ENCODE data around the gene PACSIN3. TPM values are rescaled to one million over a fixed set of nuclear protein-coding genes. Genes with fewer than 3 reads are reported as not detected.

PACSIN3 gene
- total RNA-seq, 8 experiments from 2014 or later = 1.2 to 89.4 (median 9.9) TPM

GRCh38 chr11:47136921-47137320 lies 49.3 kb downstream of the PACSIN3 start:
- Histone ChIP-seq H3K27ac (no peak overlapping the region), H3K4me1 (replicated peaks in 1 of 2) (no peaks in the 10 kb centered on the region), H3K4me3 (no peak overlapping the region)
- WGBS, 10 experiments = 20 to 100% (median 89%) methylated on average over 1 to 3 of the region's 3 CpGs; no CpG with 5 or more reads in 3 of the 10 experiments
- in situ Hi-C loops (cut with MboI; ENCODE audit: low pct_unique_long_range_greater_than_20kb in 2 of 9, low sequenced_read_pairs in 9 of 9, unreplicated experiment in 9 of 9) = loop anchor here in 1 of 9 experiments (25.0 kb wide), 1 partner anchor 100 kb away; no protein-coding TSS in a partner anchor
- ATAC-seq (replicated peaks in 6 of 8) = no peak

GRCh38 chr11:47136327-47136726 lies 49.9 kb downstream of the PACSIN3 start:
- no peak overlapping the region for H3K4me3 ChIP-seq
- no peaks in the 10 kb centered on the region for H3K4me1 ChIP-seq (replicated peaks in 1 of 2)
- no peak for ATAC-seq (replicated peaks in 6 of 8)
- WGBS, 10 experiments = 50 to 100% (median 92%) methylated on average over 1 to 3 of the region's 3 CpGs; no CpG with 5 or more reads in 5 of the 10 experiments
- in situ Hi-C loops (cut with MboI; ENCODE audit: low pct_unique_long_range_greater_than_20kb in 2 of 9, low sequenced_read_pairs in 9 of 9, unreplicated experiment in 9 of 9) = loop anchor here in 1 of 9 experiments (25.0 kb wide), 1 partner anchor 99 kb away; no protein-coding TSS in a partner anchor
- H3K27ac ChIP-seq = no peak overlapping the region

- in situ Hi-C loops (cut with MboI; ENCODE audit: low pct_unique_long_range_greater_than_20kb in 2 of 9, low sequenced_read_pairs in 9 of 9, unreplicated experiment in 9 of 9) = loop anchor here in 1 of 9 experiments (25.0 kb wide), 1 partner anchor 96 kb away; no protein-coding TSS in a partner anchor
- 80 to 100% (median 88%) methylated on average over 1 of the region's 1 CpG; no CpG with 5 or more reads in 3 of the 10 experiments for WGBS, 10 experiments
- peaks cover 4 to 7% of the 10 kb centered on the region in 2 donors for H3K4me1 ChIP-seq (replicated peaks in 1 of 2)
These were observed 53.3 kb downstream of the PACSIN3 start for GRCh38 chr11:47132981-47133380.

GRCh38 chr11:47132490-47132889 lies 53.7 kb downstream of the PACSIN3 start:
- peaks cover 4 to 7% of the 10 kb centered on the region in 2 donors for H3K4me1 ChIP-seq (replicated peaks in 1 of 2)
- in situ Hi-C loops (cut with MboI; ENCODE audit: low pct_unique_long_range_greater_than_20kb in 2 of 9, low sequenced_read_pairs in 9 of 9, unreplicated experiment in 9 of 9) = loop anchor here in 1 of 9 experiments (25.0 kb wide), 1 partner anchor 95 kb away; no protein-coding TSS in a partner anchor
- no peak for ATAC-seq (replicated peaks in 6 of 8)

More at GRCh38 chr11:47132981-47133380, 53.3 kb downstream of the PACSIN3 start:
- no peak for ATAC-seq (replicated peaks in 6 of 8)
- H3K4me3 ChIP-seq = no peak overlapping the region
- no peak overlapping the region for H3K27ac ChIP-seq

GRCh38 chr11:47131136-47131535 lies 55.1 kb downstream of the PACSIN3 start:
- H3K4me1 ChIP-seq (replicated peaks in 1 of 2) = peaks cover 4 to 7% of the 10 kb centered on the region in 2 donors
- no peak overlapping the region for H3K27ac ChIP-seq
- no peak overlapping the region for H3K4me3 ChIP-seq
- 88 to 100% (median 100%) methylated on average over 1 to 2 of the region's 2 CpGs; no CpG with 5 or more reads in 5 of the 10 experiments for WGBS, 10 experiments
- in situ Hi-C loops (cut with MboI; ENCODE audit: low pct_unique_long_range_greater_than_20kb in 2 of 9, low sequenced_read_pairs in 9 of 9, unreplicated experiment in 9 of 9) = loop anchor here in 1 of 9 experiments (25.0 kb wide), 1 partner anchor 94 kb away; no protein-coding TSS in a partner anchor
- ATAC-seq (replicated peaks in 6 of 8) = no peak

More at GRCh38 chr11:47132490-47132889, 53.7 kb downstream of the PACSIN3 start:
- Histone ChIP-seq H3K27ac (no peak overlapping the region), H3K4me3 (no peak overlapping the region)

GRCh38 chr11:47130543-47130942 lies 55.7 kb downstream of the PACSIN3 start:
- Histone ChIP-seq H3K27ac (no peak overlapping the region), H3K4me1 (replicated peaks in 1 of 2) (peaks cover 4 to 7% of the 10 kb centered on the region in 2 donors), H3K4me3 (no peak overlapping the region)
- peak in 5 of 8 experiments; percentile 53 to 89 (median 74) for ATAC-seq (replicated peaks in 6 of 8)
- in situ Hi-C loops (cut with MboI; ENCODE audit: low pct_unique_long_range_greater_than_20kb in 2 of 9, low sequenced_read_pairs in 9 of 9, unreplicated experiment in 9 of 9) = loop anchor here in 1 of 9 experiments (25.0 kb wide), 1 partner anchor 93 kb away; no protein-coding TSS in a partner anchor
- WGBS, 10 experiments = 0 to 85% (median 33%) methylated on average over 1 to 2 of the region's 3 CpGs; no CpG with 5 or more reads in 6 of the 10 experiments

Other genes starting within 250 kb of the PACSIN3 start
- gene CSTPP1, start 249.7 kb downstream of the PACSIN3 start, total RNA-seq = 10 to 100 TPM; 13.2 to 65.9 (median 31.3) TPM
- gene ARFGAP2, start 9.6 kb downstream of the PACSIN3 start, total RNA-seq = 100 to 1,000 TPM in 1 of 8 experiments, 10 to 100 TPM in 7; 51.8 to 114 (median 66.5) TPM
- gene DDB2, start 28.5 kb upstream of the PACSIN3 start, total RNA-seq = 100 to 1,000 TPM in 1 of 8 experiments, 10 to 100 TPM in 7; 18.3 to 139 (median 22.8) TPM
- 10 to 100 TPM; 23.3 to 66.7 (median 33.8) TPM for gene ACP2, start 62.4 kb upstream of the PACSIN3 start, total RNA-seq
- gene NR1H3, start 71.6 kb upstream of the PACSIN3 start, total RNA-seq = 10 to 100 TPM in 7 of 8 experiments, 1 to 10 TPM in 1; 9.7 to 40.7 (median 15.4) TPM
- 10 to 100 TPM; 19.5 to 55.7 (median 41.8) TPM for gene MADD, start 83.7 kb upstream of the PACSIN3 start, total RNA-seq
- gene MYBPC3, start 166.3 kb upstream of the PACSIN3 start, total RNA-seq = under 1 TPM in 3 of 8 experiments, not detected in 5; 0.04 to 0.09 (median 0.05) TPM
- gene SPI1, start 192.1 kb upstream of the PACSIN3 start, total RNA-seq = under 1 TPM in 6 of 8 experiments, not detected in 2; 0.18 to 0.85 (median 0.44) TPM
- gene SLC39A13, start 222.2 kb upstream of the PACSIN3 start, total RNA-seq = 10 to 100 TPM; 13.8 to 31.6 (median 20.9) TPM
- 100 to 1,000 TPM; 106 to 245 (median 159) TPM for gene PSMC3, start 240.0 kb upstream of the PACSIN3 start, total RNA-seq